SK-N-SH (cell line): ENCODE results near the gene KLF16.

Experiments used
- EP300 ChIP-seq, 2 experiments: IDR thresholded peaks; 2 replicates each; pipeline versions ENCODE4 v1.4.0 to v1.6.1; 2012; ENCODE audit warnings: borderline replicate concordance in 1 of 2, low read depth in 1 of 2, low read length in 1 of 2
- EZH2phosphoT487 ChIP-seq: fragments of 200-600 bp; sonication (generic); IDR thresholded peaks from 2 replicates; pipeline ENCODE4 v1.6.1; 2017; ENCODE audit warnings: low read depth, mixed run types, mild to moderate bottlenecking, antibody characterized with exemption, moderate library complexity, borderline replicate concordance
- GATA2 ChIP-seq: sonication (generic); formaldehyde crosslinking; IDR thresholded peaks from 2 replicates; pipeline ENCODE4 v1.5.0; 2020; ENCODE audit warnings: mild to moderate bottlenecking, missing genetic modification reagents
- MXI1 ChIP-seq: IDR thresholded peaks from 2 replicates; pipeline ENCODE4 v1.6.1; 2012; ENCODE audit warnings: mild to moderate bottlenecking, low read depth, low read length, improper control_type of control experiment
- NFIC ChIP-seq: IDR thresholded peaks from 2 replicates; pipeline ENCODE4 v1.4.0; 2012; ENCODE audit warnings: borderline replicate concordance
- POLR2AphosphoS5 ChIP-seq: IDR thresholded peaks from 2 replicates; pipeline ENCODE4 v1.6.1; 2012; ENCODE audit warnings: low read depth, low read length
- RCOR1 ChIP-seq: fragments of 150-350 bp; IDR thresholded peaks from 2 replicates; pipeline ENCODE4 v1.6.1; 2017; ENCODE audit warnings: antibody characterized with exemption, low read length
- RFX5 ChIP-seq: IDR thresholded peaks from 2 replicates; pipeline ENCODE4 v1.6.1; 2012; ENCODE audit warnings: mild to moderate bottlenecking, improper control_type of control experiment, low read length
- SIN3A ChIP-seq: IDR thresholded peaks from 2 replicates; pipeline ENCODE4 v1.6.1; 2012; ENCODE audit warnings: low read depth, mild to moderate bottlenecking, low read length, moderate library complexity, borderline replicate concordance
- TAF1 ChIP-seq: IDR thresholded peaks from 2 replicates; pipeline ENCODE4 v1.6.1; 2012; ENCODE audit warnings: low read depth, mild to moderate bottlenecking, low read length, moderate library complexity, borderline replicate concordance
- TEAD4 ChIP-seq: IDR thresholded peaks from 2 replicates; pipeline ENCODE4 v1.4.0; 2012; ENCODE audit warnings: mild to moderate bottlenecking, borderline replicate concordance; ENCODE audit not compliant: insufficient read depth
- TF ChIP-seq, protein P1 (sequence below): fragments of 200-600 bp; sonication (generic); IDR thresholded peaks from 2 replicates; pipeline ENCODE4 v1.6.1; 2017; ENCODE audit warnings: antibody characterized with exemption, mild to moderate bottlenecking, moderate library complexity
- TF ChIP-seq, protein P2 (sequence below): IDR thresholded peaks from 2 replicates; pipeline ENCODE4 v1.4.0; 2012; ENCODE audit warnings: low read depth
- TF ChIP-seq, protein P3 (sequence below): IDR thresholded peaks from 2 replicates; pipeline ENCODE4 v1.4.0; 2012; ENCODE audit warnings: low read depth, borderline replicate concordance

DNA sequence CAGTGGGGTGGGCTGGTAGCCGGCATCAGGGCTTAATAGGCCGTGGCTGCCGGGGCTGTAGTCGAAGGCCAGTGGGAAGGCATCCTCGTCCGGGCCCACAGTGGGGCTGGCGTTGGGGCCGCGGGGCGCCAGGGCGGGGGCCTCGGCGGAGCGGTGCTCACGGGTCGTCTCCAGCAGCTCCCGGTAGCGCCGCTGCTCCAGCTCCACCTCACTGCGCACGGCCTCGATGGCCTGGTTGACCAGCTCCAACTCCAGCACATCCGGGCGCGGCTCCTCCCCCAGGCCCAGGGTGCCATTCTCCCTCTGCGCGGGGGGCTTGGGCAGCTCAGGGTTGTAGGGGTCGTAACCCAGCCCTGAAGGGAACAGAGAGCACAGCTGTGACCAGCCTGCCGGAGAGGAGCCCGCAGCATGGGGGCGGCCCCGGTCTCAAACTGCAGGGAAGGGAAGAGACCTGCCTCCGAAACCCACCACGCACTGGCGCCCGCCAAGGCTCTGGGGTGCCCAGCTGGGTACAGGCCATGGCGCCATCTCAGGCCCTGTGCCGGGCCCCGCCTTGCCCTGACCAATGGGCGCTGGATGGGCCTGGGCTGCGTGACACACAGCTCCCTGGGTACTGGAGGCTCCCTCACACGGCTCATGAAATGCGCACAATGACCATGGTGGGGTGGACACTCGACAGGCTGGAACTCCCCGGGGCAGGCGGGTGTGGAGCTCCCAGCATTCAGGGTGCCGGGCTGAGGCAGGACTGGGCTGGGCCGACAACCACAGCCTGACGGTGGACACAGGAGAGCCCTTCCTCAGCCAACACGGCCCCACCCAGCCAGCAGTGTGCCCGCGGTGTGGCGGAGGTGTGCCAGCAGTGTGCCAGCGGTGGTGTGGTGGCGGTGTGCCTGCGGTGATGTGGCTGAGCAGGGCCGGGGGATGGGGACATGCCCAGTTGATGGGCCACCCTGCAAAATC lies 34.8 kb downstream of the KLF16 start:
- TF ChIP-seq POLR2AphosphoS5 (no peak), TAF1 (no peak), RFX5 (no peak), TEAD4 (no peak), MXI1 (no peak), EZH2phosphoT487 (no peak), SIN3A (no peak), EP300 (IDR thresholded peaks at IDR 0.05; ENCODE audit: borderline replicate concordance in 1 of 2, low read depth in 1 of 2, low read length in 1 of 2) (no peak), GATA2 (CRISPR knock-in tag) (no peak), RCOR1 (no peak), NFIC (no peak)
- TF ChIP-seq, protein P1, sequence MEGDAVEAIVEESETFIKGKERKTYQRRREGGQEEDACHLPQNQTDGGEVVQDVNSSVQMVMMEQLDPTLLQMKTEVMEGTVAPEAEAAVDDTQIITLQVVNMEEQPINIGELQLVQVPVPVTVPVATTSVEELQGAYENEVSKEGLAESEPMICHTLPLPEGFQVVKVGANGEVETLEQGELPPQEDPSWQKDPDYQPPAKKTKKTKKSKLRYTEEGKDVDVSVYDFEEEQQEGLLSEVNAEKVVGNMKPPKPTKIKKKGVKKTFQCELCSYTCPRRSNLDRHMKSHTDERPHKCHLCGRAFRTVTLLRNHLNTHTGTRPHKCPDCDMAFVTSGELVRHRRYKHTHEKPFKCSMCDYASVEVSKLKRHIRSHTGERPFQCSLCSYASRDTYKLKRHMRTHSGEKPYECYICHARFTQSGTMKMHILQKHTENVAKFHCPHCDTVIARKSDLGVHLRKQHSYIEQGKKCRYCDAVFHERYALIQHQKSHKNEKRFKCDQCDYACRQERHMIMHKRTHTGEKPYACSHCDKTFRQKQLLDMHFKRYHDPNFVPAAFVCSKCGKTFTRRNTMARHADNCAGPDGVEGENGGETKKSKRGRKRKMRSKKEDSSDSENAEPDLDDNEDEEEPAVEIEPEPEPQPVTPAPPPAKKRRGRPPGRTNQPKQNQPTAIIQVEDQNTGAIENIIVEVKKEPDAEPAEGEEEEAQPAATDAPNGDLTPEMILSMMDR, result no peak
- TF ChIP-seq, protein P2, sequence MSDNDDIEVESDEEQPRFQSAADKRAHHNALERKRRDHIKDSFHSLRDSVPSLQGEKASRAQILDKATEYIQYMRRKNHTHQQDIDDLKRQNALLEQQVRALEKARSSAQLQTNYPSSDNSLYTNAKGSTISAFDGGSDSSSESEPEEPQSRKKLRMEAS, result no peak
- TF ChIP-seq, protein P3, sequence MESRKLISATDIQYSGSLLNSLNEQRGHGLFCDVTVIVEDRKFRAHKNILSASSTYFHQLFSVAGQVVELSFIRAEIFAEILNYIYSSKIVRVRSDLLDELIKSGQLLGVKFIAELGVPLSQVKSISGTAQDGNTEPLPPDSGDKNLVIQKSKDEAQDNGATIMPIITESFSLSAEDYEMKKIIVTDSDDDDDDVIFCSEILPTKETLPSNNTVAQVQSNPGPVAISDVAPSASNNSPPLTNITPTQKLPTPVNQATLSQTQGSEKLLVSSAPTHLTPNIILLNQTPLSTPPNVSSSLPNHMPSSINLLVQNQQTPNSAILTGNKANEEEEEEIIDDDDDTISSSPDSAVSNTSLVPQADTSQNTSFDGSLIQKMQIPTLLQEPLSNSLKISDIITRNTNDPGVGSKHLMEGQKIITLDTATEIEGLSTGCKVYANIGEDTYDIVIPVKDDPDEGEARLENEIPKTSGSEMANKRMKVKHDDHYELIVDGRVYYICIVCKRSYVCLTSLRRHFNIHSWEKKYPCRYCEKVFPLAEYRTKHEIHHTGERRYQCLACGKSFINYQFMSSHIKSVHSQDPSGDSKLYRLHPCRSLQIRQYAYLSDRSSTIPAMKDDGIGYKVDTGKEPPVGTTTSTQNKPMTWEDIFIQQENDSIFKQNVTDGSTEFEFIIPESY, result no peak
